GM18870 (cell line): Measurements from ENCODE around the gene BMPR1B.

ENCODE experiments used
- ATAC-seq: cut with Tn5 transposase; IDR thresholded peaks from one replicate; pipeline ENCODE4 v1.9.1; 2021; ENCODE audit warnings: moderate library complexity; ENCODE audit not compliant: unreplicated experiment

BMPR1B gene

GRCh38 chr4:94947681-94948108, 189.9 kb downstream of the BMPR1B start:
- no peak for ATAC-seq

GRCh38 chr4:94954251-94954650, 196.5 kb downstream of the BMPR1B start:
- no peak for ATAC-seq

GRCh38 chr4:94957030-94957429, 199.3 kb downstream of the BMPR1B start:
- no peak for ATAC-seq

- ATAC-seq = no peak
These were observed 201.6 kb downstream of the BMPR1B start for GRCh38 chr4:94959307-94959706.

- ATAC-seq = no peak
These were observed 203.0 kb downstream of the BMPR1B start for GRCh38 chr4:94960708-94961107.

GRCh38 chr4:94961420-94961819, 203.7 kb downstream of the BMPR1B start:
- no peak for ATAC-seq

GRCh38 chr4:94962484-94962883, 204.7 kb downstream of the BMPR1B start:
- no peak for ATAC-seq

GRCh38 chr4:94965852-94966251, 208.1 kb downstream of the BMPR1B start:
- no peak for ATAC-seq

- no peak for ATAC-seq
These were observed 210.7 kb downstream of the BMPR1B start for GRCh38 chr4:94968493-94968892.

- no peak for ATAC-seq
These were observed 212.9 kb downstream of the BMPR1B start for GRCh38 chr4:94970650-94971049.

GRCh38 chr4:94974773-94975172, 217.0 kb downstream of the BMPR1B start:
- no peak for ATAC-seq

GRCh38 chr4:94976371-94977011, 218.7 kb downstream of the BMPR1B start:
- no peak for ATAC-seq

- no peak for ATAC-seq
These were observed 221.1 kb downstream of the BMPR1B start for GRCh38 chr4:94978904-94979303.

- no peak for ATAC-seq
These were observed 221.9 kb downstream of the BMPR1B start for GRCh38 chr4:94979621-94980020.

- ATAC-seq = no peak
These were observed 238.1 kb downstream of the BMPR1B start for GRCh38 chr4:94995684-94996394.

GRCh38 chr4:95000076-95000648, 242.4 kb downstream of the BMPR1B start:
- ATAC-seq = no peak

- ATAC-seq = no peak
These were observed 247.2 kb downstream of the BMPR1B start for GRCh38 chr4:95004912-95005311.

GRCh38 chr4:95007998-95008397, 250.2 kb downstream of the BMPR1B start:
- no peak for ATAC-seq

GRCh38 chr4:95013236-95013635, 255.5 kb downstream of the BMPR1B start:
- no peak for ATAC-seq

- no peak for ATAC-seq
These were observed 256.3 kb downstream of the BMPR1B start for GRCh38 chr4:95014068-95014467.

- ATAC-seq = no peak
These were observed 259.7 kb downstream of the BMPR1B start for GRCh38 chr4:95017305-95018064.

GRCh38 chr4:95018785-95019184, 261.0 kb downstream of the BMPR1B start:
- no peak for ATAC-seq
